Measurements from ENCODE around the gene TRIM28.

DNA sequence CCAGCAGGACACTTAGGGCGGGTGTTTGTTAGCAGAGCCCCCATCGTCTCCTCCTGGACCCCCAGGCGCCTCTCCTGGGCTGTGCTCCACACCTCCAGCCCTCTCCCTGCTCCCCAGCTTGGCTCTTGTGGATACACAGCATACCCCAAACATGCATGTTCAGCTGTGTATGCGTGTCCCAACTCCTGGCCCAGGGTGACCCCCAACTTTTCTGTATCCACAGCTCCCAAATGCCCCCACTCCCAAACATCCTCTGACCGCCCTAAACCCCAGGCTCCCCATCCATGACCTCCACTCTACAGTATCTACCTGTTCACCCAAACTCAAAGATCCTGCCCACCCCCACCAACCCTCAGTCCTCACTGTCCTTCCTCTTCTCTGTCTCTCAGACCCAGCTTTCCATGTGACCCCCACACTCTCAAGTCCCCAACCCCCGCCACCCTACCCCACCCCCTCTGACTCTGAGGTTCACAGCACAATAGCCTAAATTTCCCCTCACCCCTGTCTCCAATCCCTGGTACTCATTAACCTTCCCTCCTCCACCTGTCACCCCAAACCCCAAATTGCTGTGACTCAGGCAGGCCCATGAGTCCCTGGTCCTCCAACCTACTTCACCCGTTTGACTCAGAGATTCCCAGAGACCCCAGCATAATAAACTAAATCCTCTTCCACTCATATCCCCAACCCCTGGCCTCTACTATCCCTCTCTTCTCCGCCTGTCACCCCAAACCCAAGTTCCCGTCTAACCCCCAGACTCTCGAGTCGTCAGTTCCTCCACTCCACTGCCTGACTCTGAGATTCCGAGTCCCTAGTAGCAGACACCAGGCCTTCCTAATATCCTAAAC lies 13.6 kb downstream of the TRIM28 start:
- TF ChIP-seq POLR2AphosphoS5 (IDR thresholded peaks at IDR 0.05) (no peak), POLR2A (IDR thresholded peaks at IDR 0.05) (no peak), EP300 (IDR thresholded peaks at IDR 0.05) (no peak)
- TF ChIP-seq, protein P1, sequence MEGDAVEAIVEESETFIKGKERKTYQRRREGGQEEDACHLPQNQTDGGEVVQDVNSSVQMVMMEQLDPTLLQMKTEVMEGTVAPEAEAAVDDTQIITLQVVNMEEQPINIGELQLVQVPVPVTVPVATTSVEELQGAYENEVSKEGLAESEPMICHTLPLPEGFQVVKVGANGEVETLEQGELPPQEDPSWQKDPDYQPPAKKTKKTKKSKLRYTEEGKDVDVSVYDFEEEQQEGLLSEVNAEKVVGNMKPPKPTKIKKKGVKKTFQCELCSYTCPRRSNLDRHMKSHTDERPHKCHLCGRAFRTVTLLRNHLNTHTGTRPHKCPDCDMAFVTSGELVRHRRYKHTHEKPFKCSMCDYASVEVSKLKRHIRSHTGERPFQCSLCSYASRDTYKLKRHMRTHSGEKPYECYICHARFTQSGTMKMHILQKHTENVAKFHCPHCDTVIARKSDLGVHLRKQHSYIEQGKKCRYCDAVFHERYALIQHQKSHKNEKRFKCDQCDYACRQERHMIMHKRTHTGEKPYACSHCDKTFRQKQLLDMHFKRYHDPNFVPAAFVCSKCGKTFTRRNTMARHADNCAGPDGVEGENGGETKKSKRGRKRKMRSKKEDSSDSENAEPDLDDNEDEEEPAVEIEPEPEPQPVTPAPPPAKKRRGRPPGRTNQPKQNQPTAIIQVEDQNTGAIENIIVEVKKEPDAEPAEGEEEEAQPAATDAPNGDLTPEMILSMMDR (IDR thresholded peaks at IDR 0.05) = no peak
